IMR-90 (cell line): ENCODE results near the gene IFNK. TPM values are rescaled to one million over a fixed set of nuclear protein-coding genes. Genes with fewer than 3 reads are reported as not detected.

ENCODE experiments used
- ATAC-seq: fragments of 200-7000 bp; cut with Tn5 transposase; 2 replicates; pipeline ENCODE4 v1.9.1; 2020; ENCODE audit warnings: low read depth, mild to moderate bottlenecking, moderate library complexity
- BruUV-seq: library from RNA; stranded (reverse); fragments of 400-500 nt; replicated peaks from 2 replicates; lab custom pipeline; 2021; lab: Mats Ljungman, UMichigan
- CTCF ChIA-PET: fragments of 300-600 bp; formaldehyde crosslinking; extraction: SDS; loops from one replicate; lab custom pipeline; 2021; ENCODE audit warnings: antibody characterized with exemption; lab: Yijun Ruan, JAX
- POLR2A ChIA-PET: fragments of 300-600 bp; sonication (Branson Sonifier 250); formaldehyde crosslinking; loops from one replicate; lab custom pipeline; 2022; ENCODE audit warnings: antibody characterized with exemption; ENCODE audit not compliant: unreplicated experiment; lab: Charles Lee
- DNase-seq: peaks from one replicate; pipeline ENCODE4 v3.0.0; 2013
- H2AFZ ChIP-seq: replicated peaks from 2 replicates; pipeline ENCODE3; 2013; ENCODE audit warnings: low read length, mild to moderate bottlenecking; ENCODE audit not compliant: poor library complexity
- H2AK5ac ChIP-seq: 2 replicates; pipeline ENCODE4 v1.6.1; 2013; ENCODE audit warnings: low read depth, low read length, inconsistent platforms
- H2AK9ac ChIP-seq: replicated peaks from 2 replicates; pipeline ENCODE3; 2013; ENCODE audit warnings: mild to moderate bottlenecking, low read depth, low read length, moderate library complexity; ENCODE audit not compliant: poor library complexity
- H2BK120ac ChIP-seq: 2 replicates; pipeline ENCODE4 v1.6.1; 2013; ENCODE audit warnings: low read depth, low read length, inconsistent platforms
- H2BK15ac ChIP-seq: 3 replicates; pipeline ENCODE4 v1.6.1; 2013; ENCODE audit warnings: low read depth, low read length, inconsistent platforms
- H2BK20ac ChIP-seq: 2 replicates; pipeline ENCODE4 v1.6.1; 2013; ENCODE audit warnings: low read depth, mild to moderate bottlenecking, inconsistent platforms, low read length, moderate library complexity
- H2BK5ac ChIP-seq: 2 replicates; pipeline ENCODE4 v1.6.1; 2013; ENCODE audit warnings: mild to moderate bottlenecking, low read depth, low read length, inconsistent platforms; ENCODE audit not compliant: poor library complexity, severe bottlenecking
- H3K14ac ChIP-seq: replicated peaks from 2 replicates; pipeline ENCODE4 v1.6.1; 2013; ENCODE audit warnings: low read depth, low read length, inconsistent platforms
- H3K18ac ChIP-seq: 2 replicates; pipeline ENCODE4 v1.6.1; 2013; ENCODE audit warnings: low read depth, low read length, control low read depth
- H3K23ac ChIP-seq: 2 replicates; pipeline ENCODE4 v1.6.1; 2013; ENCODE audit warnings: low read depth, low read length, inconsistent platforms
- H3K27ac ChIP-seq: 2 replicates; pipeline ENCODE4 v1.5.1; 2013; ENCODE audit warnings: mild to moderate bottlenecking, control low read depth, low read length; ENCODE audit not compliant: insufficient read depth
- H3K27me3 ChIP-seq: 2 replicates; pipeline ENCODE4 v1.6.1; 2013; ENCODE audit warnings: low read length; ENCODE audit not compliant: control insufficient read depth, insufficient read depth
- H3K36me3 ChIP-seq: 2 replicates; pipeline ENCODE4 v1.6.1; 2013; ENCODE audit warnings: low read length, mixed read lengths; ENCODE audit not compliant: control insufficient read depth, insufficient read depth
- H3K4ac ChIP-seq: 2 replicates; pipeline ENCODE4 v1.6.1; 2013; ENCODE audit warnings: low read depth, low read length, inconsistent platforms
- H3K4me1 ChIP-seq: 2 replicates; pipeline ENCODE4 v1.6.1; 2013; ENCODE audit warnings: low read length, mixed read lengths; ENCODE audit not compliant: control insufficient read depth, insufficient read depth
- H3K4me2 ChIP-seq: 2 replicates; pipeline ENCODE4 v1.6.1; 2013; ENCODE audit warnings: low read depth, mild to moderate bottlenecking, control low read depth, low read length, moderate library complexity
- H3K4me3 ChIP-seq: 2 replicates; pipeline ENCODE4 v1.5.1; 2013; ENCODE audit warnings: low read depth, mild to moderate bottlenecking, control low read depth, low read length, moderate library complexity; ENCODE audit not compliant: insufficient read depth
- H3K56ac ChIP-seq: 2 replicates; pipeline ENCODE4 v1.6.1; 2013; ENCODE audit warnings: low read length, inconsistent platforms; ENCODE audit not compliant: insufficient read depth; ENCODE audit errors: extremely low read depth
- H3K79me1 ChIP-seq, 2 experiments: 2 replicates each; pipeline ENCODE4 v1.6.1; 2013; ENCODE audit warnings: low read length in 2 of 2, inconsistent platforms in 1 of 2, low read depth in 1 of 2
- H3K9ac ChIP-seq: 2 replicates; pipeline ENCODE4 v1.6.1; 2013; ENCODE audit warnings: low read depth, low read length, control low read depth
- H3K9me1 ChIP-seq: 2 replicates; pipeline ENCODE4 v1.6.1; 2013; ENCODE audit warnings: low read length, inconsistent platforms; ENCODE audit not compliant: insufficient read depth
- H3K9me3 ChIP-seq: 2 replicates; pipeline ENCODE4 v1.6.1; 2013; ENCODE audit warnings: low read length; ENCODE audit not compliant: control insufficient read depth, insufficient read depth
- H4K20me1 ChIP-seq: 2 replicates; pipeline ENCODE4 v1.6.1; 2013; ENCODE audit warnings: low read length, inconsistent platforms; ENCODE audit not compliant: insufficient read depth
- H4K5ac ChIP-seq: 2 replicates; pipeline ENCODE4 v1.6.1; 2013; ENCODE audit warnings: mild to moderate bottlenecking, low read depth, low read length, control low read depth
- H4K8ac ChIP-seq, 2 experiments: 2 replicates each; pipeline ENCODE4 v1.6.1; 2013; ENCODE audit warnings: low read depth in 2 of 2, low read length in 2 of 2, control low read depth in 1 of 2, inconsistent platforms in 1 of 2
- H4K91ac ChIP-seq: 2 replicates; pipeline ENCODE4 v1.6.1; 2013; ENCODE audit warnings: low read depth, low read length, inconsistent platforms; ENCODE audit not compliant: insufficient read depth
- BHLHE40 ChIP-seq: fragments of 150-350 bp; IDR thresholded peaks from 2 replicates; pipeline ENCODE4 v1.6.1; 2016; ENCODE audit warnings: mild to moderate bottlenecking, low read depth, low read length
- CEBPB ChIP-seq: IDR thresholded peaks from 2 replicates; pipeline ENCODE4 v1.6.1; 2012; ENCODE audit warnings: low read depth, low read length, improper control_type of control experiment
- CHD1 ChIP-seq: IDR thresholded peaks from 2 replicates; pipeline ENCODE4 v1.6.1; 2012; ENCODE audit warnings: low read depth, low read length, improper control_type of control experiment
- ELK1 ChIP-seq: fragments of 150-350 bp; IDR thresholded peaks from 2 replicates; pipeline ENCODE4 v1.6.1; 2016; ENCODE audit warnings: low read depth, mild to moderate bottlenecking, low read length, moderate library complexity, borderline replicate concordance
- FOS ChIP-seq: fragments of 150-350 bp; IDR thresholded peaks from 2 replicates; pipeline ENCODE4 v1.6.1; 2016; ENCODE audit warnings: low read depth, low read length
- MAFK ChIP-seq: IDR thresholded peaks from 2 replicates; pipeline ENCODE4 v1.6.1; 2012; ENCODE audit warnings: low read depth, low read length, improper control_type of control experiment
- MAZ ChIP-seq: IDR thresholded peaks from 2 replicates; pipeline ENCODE4 v1.6.1; 2012; ENCODE audit warnings: low read depth, mild to moderate bottlenecking, low read length, improper control_type of control experiment, moderate library complexity, borderline replicate concordance
- MXI1 ChIP-seq: IDR thresholded peaks from 2 replicates; pipeline ENCODE4 v1.6.1; 2012; ENCODE audit warnings: low read depth, mild to moderate bottlenecking, low read length, moderate library complexity, borderline replicate concordance
- NFE2L2 ChIP-seq: fragments of 150-350 bp; IDR thresholded peaks from 2 replicates; pipeline ENCODE4 v1.6.1; 2016; ENCODE audit warnings: low read depth, mild to moderate bottlenecking, low read length
- POLR2A ChIP-seq: IDR thresholded peaks from 2 replicates; pipeline ENCODE4 v1.6.1; 2012; ENCODE audit warnings: mild to moderate bottlenecking, low read depth, low read length
- RAD21 ChIP-seq: IDR thresholded peaks from 2 replicates; pipeline ENCODE4 v1.6.1; 2012; ENCODE audit warnings: low read length, improper control_type of control experiment
- RCOR1 ChIP-seq: IDR thresholded peaks from 2 replicates; pipeline ENCODE4 v1.6.1; 2012; ENCODE audit warnings: mild to moderate bottlenecking, low read length, improper control_type of control experiment; ENCODE audit not compliant: insufficient replicate concordance
- RFX5 ChIP-seq: IDR thresholded peaks from 2 replicates; pipeline ENCODE4 v1.8.0; 2012; ENCODE audit warnings: low read depth, mild to moderate bottlenecking, low read length, moderate library complexity
- SMC3 ChIP-seq: fragments of 150-350 bp; IDR thresholded peaks from 2 replicates; pipeline ENCODE4 v1.6.1; 2016; ENCODE audit warnings: low read depth, mild to moderate bottlenecking, antibody characterized with exemption, low read length, moderate library complexity
- WGBS, 2 experiments: methylation state at CpG; one replicate each; pipeline versions ENCODE4 v1.1.5 to v1.1.7; 2013; ENCODE audit warnings: missing lambda C conversion rate in 2 of 2; ENCODE audit not compliant: insufficient read length in 1 of 2; ENCODE audit errors: extremely low coverage in 2 of 2; 5-methylcytosine and 5-hydroxymethylcytosine counted together
- dilution Hi-C: fragments of 300-500 bp; cut with HindIII; formaldehyde crosslinking; loops from one replicate; pipeline ENCODE4 v1.14.3; 2018; ENCODE audit warnings: low sequenced_read_pairs; ENCODE audit not compliant: unreplicated experiment
- in situ Hi-C: fragments of 300-500 bp; cut with MboI; formaldehyde crosslinking; loops from 3 replicates; pipeline ENCODE4 v1.14.3; 2019; ENCODE audit warnings: low sequenced_read_pairs, inconsistent platforms, mixed read lengths
- intact Hi-C: fragments of 100-400 bp; cut with micrococcal nuclease; formaldehyde crosslinking; loops from 2 replicates; pipeline ENCODE4 v1.10.0; 2022
- polyA plus RNA-seq, 3 experiments: library from polyadenylated mRNA; depleted of rRNA; stranded (reverse); fragments of >200 nt; gene quantifications; 2 replicates each; pipeline ENCODE4 v1.2.3, GENCODE V29; 2012; ENCODE audit warnings: low replicate concordance in 1 of 3
- total RNA-seq: library from RNA; depleted of rRNA; stranded (reverse); fragments of >200 nt; gene quantifications from 2 replicates; pipeline ENCODE4 v1.2.3, GENCODE V29; 2012
- TF ChIP-seq, protein P1 (sequence below): fragments of 150-350 bp; IDR thresholded peaks from 2 replicates; pipeline ENCODE4 v1.6.1; 2017; ENCODE audit warnings: mild to moderate bottlenecking, antibody characterized with exemption, low read length, low read depth
- TF ChIP-seq, protein P2 (sequence below): conservative IDR thresholded peaks from 2 replicates; pipeline ENCODE4 v1.5.1; 2012; ENCODE audit warnings: mild to moderate bottlenecking, low read depth, low read length, improper control_type of control experiment

IFNK gene
- total and polyA plus RNA-seq, 2 of the 4 experiments (the other 2 are of a cell fraction): not detected

DNA sequence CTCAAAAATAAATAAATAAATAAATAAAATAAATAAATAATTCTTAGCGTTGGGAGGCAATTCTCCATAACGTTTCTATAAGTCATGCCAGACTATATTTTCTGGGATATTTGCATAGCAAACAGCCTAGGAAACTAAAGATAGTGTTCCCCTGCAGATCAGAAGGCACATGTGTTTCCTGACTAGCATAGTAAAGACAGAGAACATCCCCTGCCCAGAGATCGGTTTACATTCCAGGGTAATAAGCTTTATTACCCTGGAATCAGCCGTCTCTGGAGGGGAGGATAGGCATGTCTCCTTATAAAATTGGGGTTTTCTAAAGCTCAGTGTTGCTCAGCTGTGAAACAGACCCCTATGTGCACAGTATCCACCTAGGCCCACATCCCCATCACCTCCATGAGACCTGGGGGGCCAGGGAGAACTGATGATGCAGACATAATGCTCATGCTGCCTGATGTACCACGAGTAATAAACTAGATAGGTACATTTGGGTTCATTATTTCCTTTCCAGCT lies 36.9 kb upstream of the IFNK start:
- no peaks in the 10 kb centered on the region for H3K4me1 ChIP-seq
- H2BK15ac ChIP-seq: no peak overlapping the region
- H4K20me1 ChIP-seq: no peaks in the 10 kb centered on the region
- no peak overlapping the region for H3K4ac ChIP-seq
- H3K56ac ChIP-seq: no peak overlapping the region
- no peak overlapping the region for H3K9ac ChIP-seq
- no peak overlapping the region for H4K91ac ChIP-seq
- H4K8ac ChIP-seq: no peak overlapping the region
- POLR2A ChIA-PET: no interaction called here
- no peak overlapping the region for H3K18ac ChIP-seq
- dilution Hi-C loops (no loop called here), intact Hi-C loops (no loop called here), in situ Hi-C loops (no loop called here)
- no peak overlapping the region for H2AK9ac ChIP-seq
- no peaks in the 10 kb centered on the region for H3K36me3 ChIP-seq
- H2AFZ ChIP-seq: no peak overlapping the region
- CTCF ChIA-PET: no interaction called here
- TF ChIP-seq CEBPB: no peak
- no peak for TF ChIP-seq MAFK
- TF ChIP-seq, protein P1, sequence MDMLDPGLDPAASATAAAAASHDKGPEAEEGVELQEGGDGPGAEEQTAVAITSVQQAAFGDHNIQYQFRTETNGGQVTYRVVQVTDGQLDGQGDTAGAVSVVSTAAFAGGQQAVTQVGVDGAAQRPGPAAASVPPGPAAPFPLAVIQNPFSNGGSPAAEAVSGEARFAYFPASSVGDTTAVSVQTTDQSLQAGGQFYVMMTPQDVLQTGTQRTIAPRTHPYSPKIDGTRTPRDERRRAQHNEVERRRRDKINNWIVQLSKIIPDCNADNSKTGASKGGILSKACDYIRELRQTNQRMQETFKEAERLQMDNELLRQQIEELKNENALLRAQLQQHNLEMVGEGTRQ: no peak
- TF ChIP-seq POLR2A: no peak
- TF ChIP-seq RFX5: no peak
- no peak for TF ChIP-seq RCOR1
- TF ChIP-seq FOS: no peak
- no peak for TF ChIP-seq MXI1
- TF ChIP-seq CHD1: no peak
- TF ChIP-seq, protein P2, sequence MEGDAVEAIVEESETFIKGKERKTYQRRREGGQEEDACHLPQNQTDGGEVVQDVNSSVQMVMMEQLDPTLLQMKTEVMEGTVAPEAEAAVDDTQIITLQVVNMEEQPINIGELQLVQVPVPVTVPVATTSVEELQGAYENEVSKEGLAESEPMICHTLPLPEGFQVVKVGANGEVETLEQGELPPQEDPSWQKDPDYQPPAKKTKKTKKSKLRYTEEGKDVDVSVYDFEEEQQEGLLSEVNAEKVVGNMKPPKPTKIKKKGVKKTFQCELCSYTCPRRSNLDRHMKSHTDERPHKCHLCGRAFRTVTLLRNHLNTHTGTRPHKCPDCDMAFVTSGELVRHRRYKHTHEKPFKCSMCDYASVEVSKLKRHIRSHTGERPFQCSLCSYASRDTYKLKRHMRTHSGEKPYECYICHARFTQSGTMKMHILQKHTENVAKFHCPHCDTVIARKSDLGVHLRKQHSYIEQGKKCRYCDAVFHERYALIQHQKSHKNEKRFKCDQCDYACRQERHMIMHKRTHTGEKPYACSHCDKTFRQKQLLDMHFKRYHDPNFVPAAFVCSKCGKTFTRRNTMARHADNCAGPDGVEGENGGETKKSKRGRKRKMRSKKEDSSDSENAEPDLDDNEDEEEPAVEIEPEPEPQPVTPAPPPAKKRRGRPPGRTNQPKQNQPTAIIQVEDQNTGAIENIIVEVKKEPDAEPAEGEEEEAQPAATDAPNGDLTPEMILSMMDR: no peak
- no peak for TF ChIP-seq ELK1
- TF ChIP-seq RAD21: no peak
- no peak for TF ChIP-seq NFE2L2
- TF ChIP-seq SMC3: no peak
- no peak for TF ChIP-seq MAZ
- no peak for TF ChIP-seq BHLHE40
- H2BK20ac ChIP-seq: no peak overlapping the region
- no peak overlapping the region for H2BK5ac ChIP-seq
- H3K27me3 ChIP-seq: no peaks in the 10 kb centered on the region
- H3K4me3 ChIP-seq: no peak overlapping the region
- no peaks in the 10 kb centered on the region for H3K9me3 ChIP-seq
- no peak overlapping the region for H4K5ac ChIP-seq
- H3K79me1 ChIP-seq: no peaks in the 10 kb centered on the region
- H3K4me2 ChIP-seq: no peak overlapping the region
- no peak overlapping the region for H3K23ac ChIP-seq
- no peak overlapping the region for H3K27ac ChIP-seq
- no peak for DNase-seq
- ATAC-seq: no peak
- WGBS, 2 experiments: no CpG with 5 or more reads among the region's 5 CpGs
- no TSS peak for BruUV-seq
- H3K14ac ChIP-seq: no peak overlapping the region
- H2AK5ac ChIP-seq: no peak overlapping the region
- H2BK120ac ChIP-seq: no peak overlapping the region
- H3K9me1 ChIP-seq: no peaks in the 10 kb centered on the region
